GM21786 (cell line): ENCODE measurements around the gene KCNK7.

Experiments
- ATAC-seq: cut with Tn5 transposase; IDR thresholded peaks from one replicate; pipeline ENCODE4 v1.9.1; 2021; ENCODE audit not compliant: unreplicated experiment

KCNK7 gene

GRCh38 chr11:65611758-65612603 is 16.4 kb upstream of the KCNK7 start:
- no peak for ATAC-seq

GRCh38 chr11:65611028-65611757 is 15.6 kb upstream of the KCNK7 start:
- no peak for ATAC-seq

- no peak for ATAC-seq
Observed at GRCh38 chr11:65610404-65610803, 14.8 kb upstream of the KCNK7 start.

GRCh38 chr11:65609665-65610064 is 14.1 kb upstream of the KCNK7 start:
- ATAC-seq: no peak

GRCh38 chr11:65609229-65609628 is 13.6 kb upstream of the KCNK7 start:
- no peak for ATAC-seq

GRCh38 chr11:65607614-65608426 is 12.2 kb upstream of the KCNK7 start:
- no peak for ATAC-seq

- ATAC-seq: no peak
Observed at GRCh38 chr11:65606876-65607613, 11.4 kb upstream of the KCNK7 start.

- no peak for ATAC-seq
Observed at GRCh38 chr11:65604258-65604657, 8.7 kb upstream of the KCNK7 start.

GRCh38 chr11:65599955-65600246 is 4.3 kb upstream of the KCNK7 start:
- no peak for ATAC-seq

- no peak for ATAC-seq
Observed at GRCh38 chr11:65599216-65599954, 3.8 kb upstream of the KCNK7 start.

GRCh38 chr11:65598258-65598699 is 2.7 kb upstream of the KCNK7 start:
- no peak for ATAC-seq

- no peak for ATAC-seq
Observed at GRCh38 chr11:65596520-65596919, 920 bp upstream of the KCNK7 start.

- no peak for ATAC-seq
Observed at GRCh38 chr11:65595131-65595530, 469 bp downstream of the KCNK7 start.

GRCh38 chr11:65593518-65594414 is 1.8 kb downstream of the KCNK7 start:
- ATAC-seq: no peak

GRCh38 chr11:65592858-65593517 is 2.6 kb downstream of the KCNK7 start:
- no peak for ATAC-seq

GRCh38 chr11:65591939-65592857 is 3.4 kb downstream of the KCNK7 start:
- no peak for ATAC-seq

- no peak for ATAC-seq
Observed at GRCh38 chr11:65590240-65590738, 5.3 kb downstream of the KCNK7 start.
